Activated CD8-positive, alpha-beta memory T cell treated with anti-CD3 and anti-CD28 coated beads for 36 hours (primary cell): ENCODE measurements around the gene FSTL4. TPM values are rescaled to one million over a fixed set of nuclear protein-coding genes. Genes with fewer than 3 reads are reported as not detected.

Experiments used
- CTCF ChIA-PET: fragments of 350-600 bp; sonication (Branson Sonifier 250); formaldehyde crosslinking; loops from one replicate; lab custom pipeline; 2021; ENCODE audit warnings: antibody characterized with exemption; lab: Charles Lee
- POLR2A ChIA-PET: fragments of 350-600 bp; sonication (Branson Sonifier 250); formaldehyde crosslinking; loops from one replicate; lab custom pipeline; 2021; ENCODE audit warnings: antibody characterized with exemption; lab: Charles Lee
- total RNA-seq, 2 experiments: library from RNA; stranded (reverse); gene quantifications; one replicate each; pipeline ENCODE4 v1.2.3, GENCODE V29; 2021

The FSTL4 gene
- total RNA-seq, 2 experiments from 2014 or later = 0.30 TPM; not detected in 1

DNA sequence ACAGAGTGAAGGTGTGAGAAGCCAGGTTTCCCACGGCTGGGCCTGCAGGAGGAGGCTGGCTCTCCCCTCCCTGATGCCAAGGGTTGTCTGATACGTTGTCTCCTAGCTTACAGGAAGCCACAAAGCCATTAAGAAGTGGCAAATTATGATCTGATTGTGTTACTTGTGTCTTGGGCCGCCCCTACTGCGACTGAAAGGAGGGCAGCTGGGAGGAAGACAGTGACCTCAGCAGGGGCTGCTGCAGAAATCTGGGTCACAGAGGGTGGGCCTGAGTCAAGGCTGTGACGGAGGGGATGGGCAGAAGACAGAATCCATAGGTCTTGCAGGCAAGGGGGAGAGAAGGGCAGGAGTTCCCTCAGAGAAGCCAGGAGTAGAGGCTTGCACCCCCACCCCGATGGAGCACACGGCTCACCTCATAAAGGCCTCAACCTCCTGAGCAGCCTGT is 145.0 kb downstream of the FSTL4 start:
- CTCF ChIA-PET = no interaction called here
- POLR2A ChIA-PET = no interaction called here

GRCh38 chr5:133466556-133467334 is 145.6 kb downstream of the FSTL4 start:
- POLR2A ChIA-PET = no interaction called here
- CTCF ChIA-PET = no interaction called here

GRCh38 chr5:133464013-133464412 is 148.3 kb downstream of the FSTL4 start:
- CTCF ChIA-PET = no interaction called here
- POLR2A ChIA-PET = no interaction called here

- ChIA-PET CTCF (no interaction called here), POLR2A (no interaction called here)
These were observed 150.4 kb downstream of the FSTL4 start for GRCh38 chr5:133461796-133462516.

DNA sequence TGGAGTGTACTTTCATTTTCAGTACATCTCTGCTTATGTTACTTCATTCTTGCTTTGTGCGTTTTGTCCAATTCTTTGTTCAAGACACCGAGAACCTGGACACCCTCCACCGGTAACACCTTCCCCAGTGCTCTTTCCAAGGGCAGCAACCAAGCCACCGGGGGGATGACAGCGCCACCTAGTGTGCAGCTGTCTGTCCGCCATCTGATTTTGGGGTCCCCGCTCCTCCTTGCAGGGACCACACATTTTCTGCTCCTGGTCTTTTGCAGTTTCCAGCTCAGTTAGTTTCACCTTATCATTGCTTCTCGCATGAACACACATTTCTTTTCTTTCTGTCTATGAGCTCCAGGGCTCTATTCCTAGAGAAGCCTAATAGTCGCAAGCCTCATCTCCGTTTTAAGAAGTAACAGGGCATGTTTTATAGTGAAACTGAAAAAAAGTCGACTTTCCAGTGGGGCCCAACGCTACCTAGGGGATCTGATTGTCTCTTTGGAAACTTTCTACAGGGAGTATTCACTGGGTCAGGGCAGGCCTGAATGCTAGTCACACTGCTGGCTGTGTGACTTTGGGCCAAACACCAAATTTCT is 152.1 kb downstream of the FSTL4 start:
- ChIA-PET POLR2A (no interaction called here), CTCF (interaction anchor here (0.6 to 1.0 kb wide), 3 partner anchors 88 to 353 kb away, joined by 3 read pairs; no protein-coding TSS in a partner anchor)

DNA sequence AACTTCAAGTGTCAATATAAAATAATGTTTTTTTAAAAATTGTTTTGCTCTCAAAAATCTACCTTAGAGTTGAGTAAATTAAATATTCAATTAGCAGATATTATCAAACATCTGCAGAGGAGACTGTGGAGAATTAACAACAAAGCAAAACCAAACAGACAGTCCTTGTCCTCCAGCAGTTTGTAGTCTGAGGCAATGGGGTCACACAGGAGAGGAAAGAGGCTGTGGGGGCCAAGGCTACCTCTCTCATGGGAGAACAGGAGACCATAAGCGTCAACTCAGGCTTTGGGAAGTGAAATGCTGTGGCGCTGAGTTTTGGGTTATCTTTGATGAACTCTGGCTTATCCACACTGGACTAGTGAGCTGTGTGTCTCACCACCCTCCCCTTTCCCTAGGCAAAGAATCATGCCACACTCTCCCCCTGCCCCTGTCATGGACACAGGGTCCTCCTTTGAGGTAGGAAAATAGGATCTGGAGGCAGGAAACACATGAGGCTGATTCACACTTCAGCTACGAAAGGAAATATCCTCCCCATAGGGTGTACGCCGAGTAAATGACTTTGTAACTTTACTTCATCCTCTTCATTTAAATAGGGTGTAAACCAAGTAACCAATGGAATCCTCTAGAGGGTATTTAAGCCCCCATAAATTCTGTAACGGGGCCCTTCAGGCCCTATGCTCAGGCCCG is 152.7 kb downstream of the FSTL4 start:
- ChIA-PET CTCF (no interaction called here), POLR2A (no interaction called here)

DNA sequence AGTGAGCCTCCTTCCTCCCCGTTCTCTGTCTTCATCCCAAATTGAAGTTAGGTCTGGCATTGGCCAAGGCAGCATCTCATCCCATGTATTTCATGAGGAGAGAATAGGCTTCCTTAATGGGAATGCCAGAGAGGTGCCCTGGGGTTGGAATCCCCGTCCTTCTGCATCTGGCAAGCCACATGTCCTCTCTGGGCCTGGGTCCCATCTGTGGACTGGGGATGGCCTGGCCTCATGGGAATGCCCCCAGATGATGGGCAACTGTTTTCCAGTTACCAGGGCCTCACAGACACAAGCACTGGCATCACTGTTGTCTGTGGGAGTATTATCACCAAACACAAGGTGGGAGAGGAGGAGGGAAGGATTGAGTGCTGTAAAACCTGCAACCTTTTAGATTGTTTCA is 153.9 kb downstream of the FSTL4 start:
- CTCF ChIA-PET = no interaction called here
- POLR2A ChIA-PET = no interaction called here

DNA sequence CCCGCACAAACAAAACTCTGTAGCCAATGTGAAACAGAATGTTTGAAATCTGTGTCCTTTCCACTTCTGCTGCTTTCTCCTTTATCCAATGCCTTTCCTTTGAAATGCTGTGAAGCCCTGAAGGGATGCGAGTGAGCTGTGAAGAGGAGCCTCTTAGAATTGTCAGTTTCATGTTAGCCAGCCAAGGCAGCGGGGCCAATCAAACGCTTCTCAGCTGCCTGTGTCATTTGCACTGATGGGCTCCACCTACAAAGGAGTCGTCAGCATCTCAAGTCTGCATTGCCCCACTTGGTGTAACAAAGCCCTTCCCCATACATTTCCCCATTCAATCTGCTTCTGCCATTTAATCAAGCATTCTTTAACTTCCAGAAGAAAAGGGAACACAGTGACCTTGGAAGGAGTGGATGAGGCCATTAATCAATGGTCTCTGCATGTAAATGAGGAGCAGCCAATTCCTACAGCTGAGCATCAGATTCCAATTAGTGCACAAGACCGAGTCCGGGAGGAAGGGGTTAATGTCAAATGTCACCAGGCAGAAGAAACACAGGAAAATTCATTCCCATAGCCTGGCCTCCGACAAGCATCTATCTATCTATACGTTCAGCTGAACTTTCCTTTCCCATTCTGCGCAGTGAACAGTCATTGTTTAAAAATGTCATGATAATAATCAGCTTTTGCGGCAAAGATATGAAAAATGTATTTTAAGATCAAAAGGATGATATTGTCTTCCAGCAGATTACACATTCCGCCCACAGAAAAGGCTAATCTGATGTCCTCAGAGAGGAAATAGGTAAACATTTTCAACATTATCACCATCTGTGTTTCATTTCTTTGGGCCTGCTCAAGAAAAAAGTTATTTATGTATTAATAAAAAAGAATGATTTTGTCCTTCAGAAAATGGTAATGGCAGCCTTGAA is 154.6 kb downstream of the FSTL4 start:
- POLR2A ChIA-PET = no interaction called here
- CTCF ChIA-PET = no interaction called here

DNA sequence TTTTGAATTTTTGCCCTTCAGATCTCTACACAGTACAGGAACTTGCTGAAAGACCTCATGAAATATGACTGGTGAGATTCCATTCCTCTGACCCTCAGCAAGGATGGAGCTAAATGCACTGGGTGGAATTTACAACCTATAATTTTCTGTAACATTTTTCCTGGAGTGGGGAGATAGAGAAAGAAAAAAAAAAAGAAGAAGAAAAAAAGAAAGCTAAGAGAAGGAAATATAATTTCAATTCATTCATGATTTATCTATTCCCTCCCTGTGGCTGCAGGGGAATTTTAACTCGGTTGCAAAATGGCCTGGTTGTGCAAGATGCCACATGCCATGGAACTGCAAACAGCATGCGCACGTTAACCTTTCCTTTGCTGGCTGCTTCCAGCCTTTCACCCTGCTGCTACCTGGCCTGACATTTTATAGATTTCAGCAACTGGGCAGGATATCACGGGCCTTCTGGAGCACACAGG is 155.4 kb downstream of the FSTL4 start:
- POLR2A ChIA-PET = no interaction called here

GRCh38 chr5:133455676-133456075 is 156.7 kb downstream of the FSTL4 start:
- ChIA-PET CTCF (no interaction called here), POLR2A (no interaction called here)

More for the DNA sequence above, 155.4 kb downstream of the FSTL4 start:
- CTCF ChIA-PET = no interaction called here

DNA sequence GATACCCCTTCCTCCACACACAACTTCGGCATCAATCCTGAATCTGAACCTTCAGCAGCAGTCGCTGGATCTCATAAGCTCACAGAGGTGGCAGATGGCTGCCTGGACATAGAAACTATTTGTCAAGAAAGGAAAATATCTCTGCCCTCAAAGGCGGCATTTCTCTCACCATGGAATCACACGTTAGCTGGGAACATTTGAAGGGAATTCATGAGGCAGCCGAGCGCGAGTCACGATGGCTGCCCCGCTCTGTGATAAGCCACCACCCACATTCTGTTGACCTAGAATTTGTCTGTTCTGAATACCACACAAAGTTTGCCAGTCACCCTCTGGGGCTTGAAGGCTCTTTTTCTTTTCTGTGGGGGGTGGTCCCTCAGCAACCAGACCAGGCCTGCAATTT is 157.9 kb downstream of the FSTL4 start:
- ChIA-PET CTCF (no interaction called here), POLR2A (no interaction called here)

DNA sequence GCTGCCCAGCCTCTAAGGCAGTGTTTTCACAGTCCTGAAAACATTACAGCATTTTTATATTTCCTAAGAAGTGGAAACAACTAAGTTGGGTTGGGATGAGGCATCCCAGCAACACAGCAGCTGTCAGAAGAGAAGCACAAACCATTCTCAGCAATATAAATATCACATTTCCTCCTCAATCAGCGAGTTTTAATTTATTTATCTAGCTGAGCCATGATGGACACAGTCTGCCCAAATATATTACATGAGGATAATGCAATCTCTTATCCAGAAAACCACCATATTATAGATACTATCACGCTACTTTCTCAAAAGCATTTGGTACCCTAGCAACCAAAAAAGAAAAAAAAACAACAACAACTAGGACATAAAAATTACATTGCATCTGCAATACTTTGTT is 158.5 kb downstream of the FSTL4 start:
- CTCF ChIA-PET = no interaction called here
- POLR2A ChIA-PET = no interaction called here

- CTCF ChIA-PET = no interaction called here
These were observed 159.1 kb downstream of the FSTL4 start for GRCh38 chr5:133453084-133453780.

DNA sequence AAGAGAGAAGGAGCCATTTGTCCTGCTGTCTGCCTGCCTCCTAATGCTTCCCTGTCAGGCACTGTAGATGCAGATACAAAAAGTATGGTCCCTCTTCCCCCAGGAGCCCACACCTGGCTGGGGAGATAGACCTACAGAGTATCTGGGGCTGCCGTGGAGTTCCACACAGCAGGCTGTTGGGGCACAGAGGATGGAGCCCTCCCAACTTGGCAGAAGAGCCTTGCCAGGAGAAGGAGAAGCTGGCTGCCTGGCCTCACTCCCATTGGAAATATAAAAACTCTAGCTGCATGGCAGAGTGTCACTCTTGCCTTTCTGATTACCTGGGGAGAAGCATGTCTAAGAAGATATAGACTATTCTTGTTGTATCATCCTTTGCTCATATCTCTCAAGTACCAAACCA is 160.4 kb downstream of the FSTL4 start:
- POLR2A ChIA-PET = no interaction called here
- CTCF ChIA-PET = interaction anchor here (1.2 kb wide), 1 partner anchor 28 kb away, joined by 3 read pairs; no protein-coding TSS in a partner anchor

More at GRCh38 chr5:133453084-133453780, 159.1 kb downstream of the FSTL4 start:
- POLR2A ChIA-PET = no interaction called here

- ChIA-PET CTCF (no interaction called here), POLR2A (no interaction called here)
These were observed 162.1 kb downstream of the FSTL4 start for GRCh38 chr5:133450286-133450685.

- ChIA-PET POLR2A (no interaction called here), CTCF (no interaction called here)
These were observed 163.2 kb downstream of the FSTL4 start for GRCh38 chr5:133449181-133449580.

GRCh38 chr5:133446440-133446839 is 165.9 kb downstream of the FSTL4 start:
- ChIA-PET POLR2A (no interaction called here), CTCF (no interaction called here)

- ChIA-PET CTCF (no interaction called here), POLR2A (no interaction called here)
These were observed 166.6 kb downstream of the FSTL4 start for GRCh38 chr5:133445744-133446143.
